Kidney epithelial cell (primary cell): ENCODE measurements around the gene PSORS1C2. TPM values are rescaled to one million over a fixed set of nuclear protein-coding genes. Genes with fewer than 3 reads are reported as not detected.

ENCODE experiments used
- DNase-seq: peaks from one replicate; pipeline ENCODE4 v3.0.0-alpha.2; 2010; ENCODE audit warnings: low read depth
- H3K27me3 ChIP-seq: 2 replicates; pipeline ENCODE4 v1.6.0; 2011; ENCODE audit warnings: low read length; ENCODE audit not compliant: control insufficient read depth, insufficient read depth
- H3K36me3 ChIP-seq: 2 replicates; pipeline ENCODE4 v1.5.1; 2011; ENCODE audit warnings: low read length; ENCODE audit not compliant: control insufficient read depth, insufficient read depth
- H3K4me3 ChIP-seq: 2 replicates; pipeline ENCODE4 v1.5.1; 2011; ENCODE audit warnings: low read depth, mild to moderate bottlenecking, control low read depth, low read length
- total RNA-seq: library from RNA; depleted of rRNA; stranded (reverse); fragments of >200 nt; gene quantifications from 2 replicates; pipeline ENCODE4 v1.2.3, GENCODE V29; 2015
- TF ChIP-seq, protein P1 (sequence below): IDR thresholded peaks from 2 replicates; pipeline ENCODE4 v1.5.1; 2011; ENCODE audit warnings: mild to moderate bottlenecking, moderate library complexity, low read length, control low read depth, inconsistent platforms; ENCODE audit not compliant: insufficient read depth, poor library complexity, severe bottlenecking

Gene PSORS1C2
- total RNA-seq, 1 donor from 2014 or later = not detected

DNA sequence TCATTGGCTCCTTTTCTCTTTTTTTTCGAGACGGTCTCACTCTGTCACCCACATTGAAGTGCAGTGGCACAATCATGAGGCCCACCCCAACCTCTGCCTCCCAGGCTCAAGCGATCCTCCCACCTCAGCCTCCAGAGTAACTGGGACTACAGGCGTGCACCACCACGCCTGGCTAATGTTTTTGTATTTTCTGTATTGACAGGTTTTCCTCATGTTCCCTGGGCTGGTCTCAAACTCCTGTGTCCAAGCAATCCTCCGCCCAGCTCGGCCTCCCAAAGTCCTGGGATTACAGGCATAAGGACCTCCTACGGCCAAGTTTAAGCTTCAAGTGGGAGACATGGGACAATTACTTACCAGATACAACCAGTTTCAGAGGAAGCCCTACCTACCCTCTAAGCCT lies 41.0 kb upstream of the PSORS1C2 start:
- TF ChIP-seq, protein P1, sequence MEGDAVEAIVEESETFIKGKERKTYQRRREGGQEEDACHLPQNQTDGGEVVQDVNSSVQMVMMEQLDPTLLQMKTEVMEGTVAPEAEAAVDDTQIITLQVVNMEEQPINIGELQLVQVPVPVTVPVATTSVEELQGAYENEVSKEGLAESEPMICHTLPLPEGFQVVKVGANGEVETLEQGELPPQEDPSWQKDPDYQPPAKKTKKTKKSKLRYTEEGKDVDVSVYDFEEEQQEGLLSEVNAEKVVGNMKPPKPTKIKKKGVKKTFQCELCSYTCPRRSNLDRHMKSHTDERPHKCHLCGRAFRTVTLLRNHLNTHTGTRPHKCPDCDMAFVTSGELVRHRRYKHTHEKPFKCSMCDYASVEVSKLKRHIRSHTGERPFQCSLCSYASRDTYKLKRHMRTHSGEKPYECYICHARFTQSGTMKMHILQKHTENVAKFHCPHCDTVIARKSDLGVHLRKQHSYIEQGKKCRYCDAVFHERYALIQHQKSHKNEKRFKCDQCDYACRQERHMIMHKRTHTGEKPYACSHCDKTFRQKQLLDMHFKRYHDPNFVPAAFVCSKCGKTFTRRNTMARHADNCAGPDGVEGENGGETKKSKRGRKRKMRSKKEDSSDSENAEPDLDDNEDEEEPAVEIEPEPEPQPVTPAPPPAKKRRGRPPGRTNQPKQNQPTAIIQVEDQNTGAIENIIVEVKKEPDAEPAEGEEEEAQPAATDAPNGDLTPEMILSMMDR = no peak
- H3K27me3 ChIP-seq = no peaks in the 10 kb centered on the region
- peaks cover 2% of the 10 kb centered on the region for H3K36me3 ChIP-seq
- H3K4me3 ChIP-seq = no peak overlapping the region
- DNase-seq = no peak

DNA sequence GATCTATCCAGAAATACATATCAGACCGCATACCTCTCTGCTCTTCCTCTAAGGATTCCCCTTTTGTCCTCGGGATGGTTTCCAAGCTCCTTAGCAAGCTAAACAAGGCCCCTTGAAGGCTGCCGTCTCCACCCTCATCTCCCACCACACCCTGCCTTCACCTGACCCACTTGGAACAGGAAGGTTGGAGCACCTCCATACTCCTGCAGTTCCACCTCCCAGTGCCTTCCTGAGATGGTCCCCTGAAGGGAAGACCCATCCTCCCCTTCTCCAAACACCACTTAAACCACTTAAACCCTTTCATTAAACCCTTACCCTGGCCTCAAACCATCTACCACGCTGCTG lies 40.1 kb upstream of the PSORS1C2 start:
- Histone ChIP-seq H3K4me3 (no peak overlapping the region), H3K36me3 (peaks cover 2% of the 10 kb centered on the region), H3K27me3 (no peaks in the 10 kb centered on the region)
- TF ChIP-seq, protein P1 = no peak
- no peak for DNase-seq

DNA sequence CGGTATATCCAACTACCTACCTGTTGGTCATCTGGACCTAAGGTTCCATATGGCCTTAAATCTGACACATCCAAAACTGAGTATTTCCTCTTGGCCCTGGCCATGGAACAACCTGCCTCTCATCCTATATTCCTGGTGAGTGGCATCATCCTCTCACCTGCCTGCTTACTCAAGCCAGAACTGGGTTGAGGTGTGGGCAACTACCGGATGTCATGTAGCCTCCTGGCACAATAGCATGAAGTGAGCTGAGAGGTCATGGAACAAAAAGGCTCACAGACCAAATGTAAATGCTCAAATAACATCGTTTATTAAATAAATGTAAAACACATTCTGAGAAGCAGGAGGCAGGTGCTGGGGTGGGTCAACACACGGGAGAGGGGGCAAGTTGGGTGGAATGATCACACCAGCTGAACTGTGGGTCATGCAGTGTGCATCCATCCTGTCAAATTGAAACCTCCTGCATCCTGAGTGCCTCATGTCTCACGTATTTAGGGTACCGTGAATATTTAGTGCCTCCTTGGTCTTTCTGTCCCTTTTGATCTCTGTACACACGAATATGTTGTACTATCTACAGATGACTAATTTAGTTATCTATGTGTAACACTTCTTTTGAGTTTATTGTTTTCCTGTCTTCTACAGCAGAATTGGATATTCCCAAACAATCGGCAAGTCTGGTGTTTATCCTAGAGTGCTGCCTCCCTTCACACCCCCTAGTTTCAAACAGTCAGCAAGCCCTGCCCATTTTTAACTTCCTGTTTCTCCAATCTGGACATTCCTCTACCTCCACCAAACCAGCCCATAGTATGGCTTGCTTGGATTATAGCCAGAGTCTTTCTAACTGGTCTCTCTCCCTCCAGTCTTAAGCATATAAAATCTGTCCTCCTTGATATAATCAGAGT lies 39.5 kb upstream of the PSORS1C2 start:
- Histone ChIP-seq H3K4me3 (no peak overlapping the region), H3K36me3 (peaks cover 2% of the 10 kb centered on the region), H3K27me3 (no peaks in the 10 kb centered on the region)
- TF ChIP-seq, protein P1 = no peak
- DNase-seq = no peak

DNA sequence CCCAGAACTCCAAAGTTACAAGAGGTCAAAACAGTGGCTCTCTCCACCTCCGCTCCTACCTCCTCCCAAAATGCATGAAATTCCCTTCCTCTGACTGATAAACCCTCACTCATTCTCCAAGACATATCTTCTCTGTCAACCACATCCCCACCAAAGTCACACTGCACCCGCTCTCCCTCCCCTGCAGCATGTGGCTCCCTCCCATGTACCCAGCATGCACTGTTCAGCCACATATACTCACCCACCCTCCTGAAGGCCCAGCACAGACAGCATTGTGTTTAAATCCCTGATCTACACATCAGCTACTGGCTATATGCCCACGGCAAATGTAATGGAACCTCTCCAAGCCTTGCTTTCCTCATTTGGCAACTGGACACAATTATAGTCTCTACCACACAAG lies 37.1 kb upstream of the PSORS1C2 start:
- no peak for DNase-seq
- TF ChIP-seq, protein P1 = no peak
- Histone ChIP-seq H3K27me3 (no peaks in the 10 kb centered on the region), H3K36me3 (peaks cover 2% of the 10 kb centered on the region), H3K4me3 (no peak overlapping the region)

DNA sequence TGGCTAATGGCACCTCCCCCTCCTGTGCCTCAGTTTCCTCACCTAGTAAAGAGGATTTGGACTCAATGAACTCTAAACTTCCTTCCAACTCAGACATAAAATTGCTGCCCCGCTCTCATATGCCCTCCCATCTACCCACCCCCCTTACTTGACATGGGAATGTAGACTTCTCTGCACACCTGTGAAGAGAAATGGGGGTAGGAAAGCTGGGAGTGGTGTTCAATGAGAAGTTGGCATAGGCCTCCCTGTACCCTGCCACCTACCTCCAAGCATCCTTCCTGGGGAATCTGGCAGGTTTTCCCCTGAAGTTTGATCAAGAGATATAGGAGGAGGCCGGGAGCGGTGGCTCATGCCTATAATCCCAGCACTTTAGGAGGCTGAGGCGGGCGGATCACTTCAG lies 35.5 kb upstream of the PSORS1C2 start:
- TF ChIP-seq, protein P1 = no peak
- Histone ChIP-seq H3K4me3 (no peak overlapping the region), H3K36me3 (no peaks in the 10 kb centered on the region), H3K27me3 (no peaks in the 10 kb centered on the region)
- no peak for DNase-seq

DNA sequence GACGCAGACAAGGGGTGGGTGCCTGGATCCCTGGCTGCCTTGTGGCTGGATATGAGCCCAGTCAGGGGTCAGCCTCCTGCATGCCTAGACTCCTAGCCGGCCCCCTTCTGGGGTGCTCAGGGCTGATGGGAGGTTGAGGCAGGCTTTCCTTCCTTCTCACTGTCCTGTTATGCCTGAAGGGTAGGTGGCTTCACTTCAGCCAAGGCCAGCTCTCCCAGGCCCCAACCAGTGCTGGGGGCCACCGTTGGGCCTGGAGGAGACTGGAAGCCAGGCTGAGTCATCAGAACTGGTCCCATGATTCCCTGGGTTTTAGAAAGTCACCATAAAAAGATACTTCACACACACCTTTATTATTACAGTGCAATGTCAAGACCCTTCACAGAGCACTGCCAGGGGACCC lies 34.5 kb upstream of the PSORS1C2 start:
- TF ChIP-seq, protein P1 = no peak
- DNase-seq = no peak
- no peak overlapping the region for H3K4me3 ChIP-seq
- H3K27me3 ChIP-seq = no peaks in the 10 kb centered on the region
- no peaks in the 10 kb centered on the region for H3K36me3 ChIP-seq
